ENCODE results near the gene GTF3C5.
"Not testable (repeated sequence)": the region's sequence is repeated elsewhere in the genome, so short reads cannot be mapped to it uniquely, and the experiment has no call there.

GTF3C5 gene

DNA sequence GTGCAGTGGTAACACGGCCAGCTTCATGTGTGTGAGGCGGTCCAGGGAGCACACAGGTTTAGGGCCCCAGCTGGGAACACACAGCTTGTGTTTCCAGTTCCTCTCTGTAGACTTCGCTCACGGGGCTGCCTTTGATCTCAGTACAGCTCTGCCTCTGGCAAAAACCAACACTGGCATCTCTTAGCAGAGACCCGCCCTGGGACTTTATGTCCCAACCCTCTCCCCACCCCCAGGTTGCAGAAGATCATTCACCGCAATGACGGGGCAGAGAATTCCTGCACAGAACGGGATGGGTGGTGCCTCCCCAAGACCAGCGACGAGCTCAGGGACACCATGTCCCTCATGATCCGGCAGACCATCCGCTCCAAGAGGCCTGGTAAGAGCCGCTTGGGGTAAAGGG, 25.7 kb downstream of the GTF3C5 start:
- DNase-seq: no peak

DNA sequence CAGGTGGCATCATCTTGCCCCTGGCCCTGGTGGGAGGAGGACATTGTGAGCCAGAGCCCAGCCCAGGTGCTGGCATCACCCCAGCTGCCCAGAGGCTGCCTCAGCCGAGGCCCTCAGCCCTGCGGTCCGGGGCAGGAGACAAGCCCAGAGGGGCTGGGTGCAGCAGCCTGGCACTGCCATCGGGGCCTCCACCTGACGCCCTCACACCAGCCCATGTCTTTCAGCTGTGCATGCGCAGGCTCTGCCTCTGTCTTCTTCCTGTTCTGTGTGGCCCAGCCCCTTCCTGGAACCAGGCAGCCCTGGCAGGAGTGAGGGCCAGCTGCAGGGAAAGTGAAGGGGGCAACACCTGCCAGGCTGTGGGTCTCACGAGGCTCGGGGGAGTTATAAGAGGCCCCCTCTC, 26.2 kb downstream of the GTF3C5 start:
- no peak for DNase-seq

DNA sequence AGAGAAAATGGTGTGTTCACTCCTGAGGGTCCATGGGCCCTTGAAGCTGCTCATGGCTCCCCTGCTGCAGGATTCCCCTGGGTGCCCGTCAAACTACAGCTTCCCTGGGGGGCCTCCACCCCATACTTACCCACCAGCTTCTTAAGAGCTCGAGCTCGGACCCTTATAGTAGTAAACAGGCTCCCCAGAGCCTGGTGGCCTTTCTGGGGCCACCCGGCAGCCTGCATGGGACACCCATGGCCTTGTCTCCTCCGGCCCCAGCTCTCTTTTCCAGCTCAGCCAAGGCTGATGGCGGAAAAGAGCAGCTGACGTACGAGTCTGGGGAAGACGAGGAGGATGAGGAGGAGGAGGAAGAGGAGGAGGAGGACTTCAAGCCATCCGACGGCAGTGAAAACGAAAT, 26.8 kb downstream of the GTF3C5 start:
- no peak for DNase-seq

DNA sequence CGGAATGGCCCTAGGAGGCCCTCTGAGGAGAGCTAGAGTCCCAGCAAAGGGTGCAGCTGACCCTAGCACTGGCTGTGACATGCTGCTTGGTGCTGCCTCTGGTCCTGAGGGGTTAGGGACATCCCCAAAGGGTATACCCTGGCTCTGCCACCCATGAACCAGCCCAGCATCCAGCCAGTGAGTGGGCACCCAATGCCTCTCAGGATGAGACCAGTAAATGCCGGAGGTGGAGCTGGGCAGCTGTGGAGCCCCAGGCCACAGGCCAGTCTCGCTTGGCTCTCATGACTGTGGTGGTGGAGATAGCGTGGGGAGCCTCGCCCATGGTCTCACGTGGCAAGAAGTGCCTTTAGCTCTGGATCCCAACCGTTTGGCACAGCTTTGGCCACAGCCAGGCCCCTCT, 27.3 kb downstream of the GTF3C5 start:
- no peak for DNase-seq

- no peak for DNase-seq
Measured at GRCh38 chr9:133058550-133059320, 27.9 kb downstream of the GTF3C5 start.

DNA sequence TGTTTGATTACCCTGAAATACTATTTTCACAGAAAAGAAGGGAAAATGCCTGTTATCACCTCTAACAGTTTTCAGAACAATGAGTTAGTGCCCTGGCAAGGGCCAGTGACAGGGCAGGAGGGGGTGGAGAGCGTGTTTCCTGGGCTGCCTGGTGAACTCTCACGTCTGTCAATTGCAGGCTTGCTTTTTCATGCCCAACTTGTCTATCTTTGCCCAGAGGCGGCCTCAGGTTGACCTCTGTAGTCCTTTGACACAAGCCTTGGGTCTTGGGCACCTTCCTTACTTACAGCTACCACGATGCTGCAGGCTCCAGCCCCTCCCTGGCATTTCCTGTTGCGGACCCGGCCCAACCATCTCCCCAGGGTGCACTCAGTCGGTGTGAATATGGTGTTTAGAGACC, 28.8 kb downstream of the GTF3C5 start:
- DNase-seq: no peak

- no peak for DNase-seq
Measured at GRCh38 chr9:133060417-133060841, 29.6 kb downstream of the GTF3C5 start.

GRCh38 chr9:133061019-133061763, 30.4 kb downstream of the GTF3C5 start:
- not testable (repeated sequence) for DNase-seq

- not testable (repeated sequence) for DNase-seq
Measured at GRCh38 chr9:133061764-133062145, 31.0 kb downstream of the GTF3C5 start, which contains the start of gene CEL. TSS of gene CEL (plus strand) at chr9:133061981. CDS start at chr9:133062003, 22 bp downstream.

GRCh38 chr9:133062569-133062968, 31.8 kb downstream of the GTF3C5 start:
- DNase-seq: not testable (repeated sequence)

- no peak for DNase-seq
Measured at GRCh38 chr9:133063159-133063499, 32.3 kb downstream of the GTF3C5 start.

DNA sequence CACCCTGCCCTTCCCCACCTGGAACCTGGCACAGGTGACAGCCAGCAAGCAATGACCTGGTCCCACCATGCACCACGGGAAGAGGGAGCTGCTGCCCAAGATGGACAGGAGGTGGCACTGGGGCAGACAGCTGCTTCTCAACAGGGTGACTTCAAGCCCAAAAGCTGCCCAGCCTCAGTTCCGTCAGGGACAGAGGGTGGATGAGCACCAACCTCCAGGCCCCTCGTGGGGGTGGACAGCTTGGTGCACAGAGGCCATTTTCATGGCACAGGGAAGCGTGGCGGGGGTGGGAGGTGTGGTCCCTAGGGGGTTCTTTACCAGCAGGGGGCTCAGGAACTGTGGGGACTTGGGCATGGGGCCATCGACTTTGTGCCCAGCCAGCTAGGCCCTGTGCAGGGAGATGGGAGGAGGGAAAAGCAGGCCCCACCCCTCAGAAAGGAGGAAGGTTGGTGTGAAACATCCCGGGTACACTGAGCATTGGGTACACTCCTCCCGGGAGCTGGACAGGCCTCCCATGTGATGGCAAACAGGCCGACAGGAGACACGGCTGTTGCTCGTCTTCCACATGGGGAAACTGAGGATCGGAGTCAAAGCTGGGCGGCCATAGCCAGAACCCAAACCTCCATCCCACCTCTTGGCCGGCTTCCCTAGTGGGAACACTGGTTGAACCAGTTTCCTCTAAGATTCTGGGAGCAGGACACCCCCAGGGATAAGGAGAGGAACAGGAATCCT, 32.9 kb downstream of the GTF3C5 start:
- no peak for DNase-seq

- no peak for DNase-seq
Measured at GRCh38 chr9:133064241-133065069, 33.7 kb downstream of the GTF3C5 start.

- no peak for DNase-seq
Measured at GRCh38 chr9:133065070-133065388, 34.2 kb downstream of the GTF3C5 start.

- no peak for DNase-seq
Measured at GRCh38 chr9:133066181-133066983, 35.6 kb downstream of the GTF3C5 start.

GRCh38 chr9:133067006-133067405, 36.2 kb downstream of the GTF3C5 start:
- DNase-seq: no peak

GRCh38 chr9:133067813-133068212, 37.0 kb downstream of the GTF3C5 start:
- no peak for DNase-seq

- DNase-seq: not testable (repeated sequence)
Measured at GRCh38 chr9:133068431-133068830, 37.6 kb downstream of the GTF3C5 start.

DNA sequence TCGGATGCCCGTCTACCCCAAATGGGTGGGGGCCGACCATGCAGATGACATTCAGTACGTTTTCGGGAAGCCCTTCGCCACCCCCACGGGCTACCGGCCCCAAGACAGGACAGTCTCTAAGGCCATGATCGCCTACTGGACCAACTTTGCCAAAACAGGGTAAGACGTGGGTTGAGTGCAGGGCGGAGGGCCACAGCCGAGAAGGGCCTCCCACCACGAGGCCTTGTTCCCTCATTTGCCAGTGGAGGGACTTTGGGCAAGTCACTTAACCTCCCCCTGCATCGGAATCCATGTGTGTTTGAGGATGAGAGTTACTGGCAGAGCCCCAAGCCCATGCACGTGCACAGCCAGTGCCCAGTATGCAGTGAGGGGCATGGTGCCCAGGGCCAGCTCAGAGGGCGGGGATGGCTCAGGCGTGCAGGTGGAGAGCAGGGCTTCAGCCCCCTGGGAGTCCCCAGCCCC, 39.7 kb downstream of the GTF3C5 start:
- DNase-seq: not testable (repeated sequence)

- DNase-seq: not testable (repeated sequence)
Measured at GRCh38 chr9:133070985-133071384, 40.2 kb downstream of the GTF3C5 start.

DNA sequence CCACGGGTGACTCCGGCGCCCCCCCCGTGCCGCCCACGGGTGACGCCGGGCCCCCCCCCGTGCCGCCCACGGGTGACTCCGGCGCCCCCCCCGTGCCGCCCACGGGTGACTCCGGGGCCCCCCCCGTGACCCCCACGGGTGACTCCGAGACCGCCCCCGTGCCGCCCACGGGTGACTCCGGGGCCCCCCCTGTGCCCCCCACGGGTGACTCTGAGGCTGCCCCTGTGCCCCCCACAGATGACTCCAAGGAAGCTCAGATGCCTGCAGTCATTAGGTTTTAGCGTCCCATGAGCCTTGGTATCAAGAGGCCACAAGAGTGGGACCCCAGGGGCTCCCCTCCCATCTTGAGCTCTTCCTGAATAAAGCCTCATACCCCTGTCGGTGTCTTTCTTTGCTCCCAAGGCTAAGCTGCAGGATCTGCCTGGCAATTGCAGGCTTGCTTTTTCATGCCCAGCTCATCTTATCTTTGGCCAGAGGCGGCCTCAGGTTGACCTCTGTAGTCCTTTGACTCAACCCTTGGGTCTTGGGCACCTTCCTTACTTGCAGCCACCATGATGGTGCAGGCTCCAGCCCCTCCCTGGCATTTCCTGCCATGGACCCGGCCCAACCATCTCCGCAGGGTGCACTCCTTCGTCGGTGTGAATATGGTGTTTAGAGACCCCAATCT, 40.8 kb downstream of the GTF3C5 start:
- DNase-seq: no peak

Measured in effector CD4-positive, alpha-beta T cell (primary cell).